GM12801 (cell line): ENCODE measurements around the gene ROBO1.

Experiments used
- CTCF ChIP-seq: IDR thresholded peaks from one replicate; pipeline ENCODE4 v1.5.1; 2011; ENCODE audit warnings: control low read depth; ENCODE audit not compliant: insufficient read length; ENCODE audit errors: extremely low read depth

ROBO1 gene

GRCh38 chr3:79767905-79768267, at the start of gene ROBO1:
TSS of gene ROBO1 (minus strand) at chr3:79767998.
- TF ChIP-seq CTCF: no peak

- no peak for TF ChIP-seq CTCF
Observed at GRCh38 chr3:79817224-79817623, 49.4 kb upstream of the ROBO1 start.

- TF ChIP-seq CTCF: no peak
Observed at GRCh38 chr3:79815478-79815877, 47.7 kb upstream of the ROBO1 start.

- no peak for TF ChIP-seq CTCF
Observed at GRCh38 chr3:79810581-79810980, 42.8 kb upstream of the ROBO1 start.

GRCh38 chr3:79810092-79810491, 42.3 kb upstream of the ROBO1 start:
- TF ChIP-seq CTCF: no peak

- TF ChIP-seq CTCF: no peak
Observed at GRCh38 chr3:79809106-79809505, 41.3 kb upstream of the ROBO1 start.

GRCh38 chr3:79808515-79808914, 40.7 kb upstream of the ROBO1 start:
- TF ChIP-seq CTCF: no peak

GRCh38 chr3:79773291-79773690, 5.5 kb upstream of the ROBO1 start:
- TF ChIP-seq CTCF: no peak
